Activated CD4-positive, alpha-beta T cell treated with anti-CD3 and anti-CD28 coated beads, Interleukin-2, amount 50 U/mL, for 16 hours (primary cell): Measurements from ENCODE around the gene DAP3.
"Not testable (repeated sequence)": the region's sequence is repeated elsewhere in the genome, so short reads cannot be mapped to it uniquely, and the experiment has no call there.

Source experiments
- DNase-seq: peaks from one replicate; pipeline ENCODE4 v3.0.0-alpha.2; 2020

The DAP3 gene

DNA sequence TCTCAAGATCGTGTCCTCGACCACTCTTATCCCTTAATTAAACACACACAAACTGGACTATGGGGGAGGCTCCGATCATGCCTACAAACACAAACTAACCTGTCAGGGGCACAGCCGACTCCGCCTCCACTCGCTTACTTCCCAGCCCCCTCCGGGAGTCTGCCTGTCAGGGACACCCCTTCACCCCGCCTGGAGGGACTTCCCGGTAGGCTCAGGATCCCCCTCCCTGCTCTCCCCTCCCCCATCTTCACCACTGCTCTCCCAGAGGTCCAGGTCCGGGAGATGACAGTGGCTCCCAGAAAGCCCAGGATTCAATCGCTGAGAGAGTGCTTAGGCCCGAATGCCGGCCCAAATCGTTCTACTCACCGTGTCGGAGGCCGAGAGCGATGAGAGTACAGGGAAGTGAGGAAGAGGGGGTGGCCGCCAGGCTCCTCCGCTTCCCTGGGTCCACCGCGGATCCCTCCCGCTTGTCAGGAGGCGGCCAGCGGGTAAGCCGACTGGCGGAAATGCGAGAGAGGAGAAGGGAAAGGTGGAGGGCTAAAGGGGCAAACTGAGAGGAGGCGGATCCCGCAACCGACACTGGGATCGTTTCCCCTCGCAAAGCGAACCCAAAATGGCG is 1.1 kb upstream of the DAP3 start:
- not testable (repeated sequence) for DNase-seq

DNA sequence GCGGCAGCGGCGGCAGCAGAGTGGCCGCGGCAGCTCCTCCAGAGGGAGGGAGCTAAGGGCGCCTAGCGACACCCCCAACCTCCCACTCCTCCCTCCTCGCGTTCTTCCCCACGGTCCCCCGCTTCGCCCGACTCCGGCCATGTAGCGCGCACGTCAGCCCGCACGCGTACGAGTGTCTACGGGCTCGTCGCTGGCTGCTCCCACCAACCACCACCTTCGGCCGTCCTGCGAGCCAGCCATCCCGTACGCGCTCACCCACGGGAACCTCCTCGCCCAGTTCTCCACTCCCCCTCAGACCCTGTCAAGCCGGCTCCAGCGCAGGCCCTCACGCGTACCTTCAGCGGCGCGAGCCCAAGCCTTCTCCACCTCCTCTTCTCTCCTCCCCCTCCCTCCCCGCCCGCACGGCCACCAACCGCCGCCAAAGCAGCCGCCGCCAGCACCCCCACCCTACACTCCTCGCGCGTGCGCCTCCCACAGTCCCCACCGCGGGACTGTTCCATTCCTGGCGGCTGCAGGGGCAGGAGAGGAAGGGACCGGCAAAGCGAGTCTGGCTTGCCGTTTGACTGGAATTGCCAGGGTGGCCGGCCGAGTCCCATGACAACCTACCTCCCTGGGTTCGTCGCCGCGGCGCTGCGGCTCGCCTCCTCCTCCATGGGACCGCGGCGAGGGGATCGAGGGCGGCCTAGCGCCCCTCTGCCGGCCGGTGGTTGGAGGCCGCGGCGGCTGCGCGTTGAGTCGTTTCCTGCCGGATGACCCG is 389 bp upstream of the DAP3 start, which contains the start of gene YY1AP1:
Gene YY1AP1, minus strand, starts transcription at position 451 of the 757 bp plus-strand sequence. CDS start 8,338 bp downstream, outside the sequence.
- peak; percentile 91 for DNase-seq

DNA sequence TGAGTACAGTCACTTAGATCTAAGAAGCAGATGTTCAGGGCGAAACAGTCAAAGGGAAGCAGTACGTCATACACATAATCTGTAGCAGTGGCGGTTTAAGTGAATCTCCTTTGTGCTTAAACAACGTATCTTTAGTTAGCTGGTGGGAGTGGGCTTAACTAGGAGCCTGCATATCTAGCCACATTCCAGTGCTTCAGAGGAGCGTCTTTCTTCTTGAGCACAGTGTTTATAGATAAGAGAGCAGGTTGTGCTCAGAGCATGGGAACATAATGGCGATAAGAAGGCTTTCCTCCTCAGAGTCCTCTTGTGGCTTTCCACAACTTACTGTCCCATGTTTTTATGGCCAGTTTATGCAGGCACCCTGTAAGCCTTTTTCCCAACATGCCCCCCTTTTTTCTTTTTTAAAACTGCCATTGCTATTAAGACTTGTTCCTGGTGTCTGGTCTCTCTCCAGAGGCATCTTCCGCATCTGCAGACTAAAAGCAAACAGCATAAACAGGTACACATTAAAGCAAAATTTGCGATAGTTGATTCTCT is 3.2 kb downstream of the DAP3 start:
- DNase-seq = no peak

- no peak for DNase-seq
Measured at GRCh38 chr1:155694167-155694566, 5.3 kb downstream of the DAP3 start.

- no peak for DNase-seq
Measured at GRCh38 chr1:155695072-155695471, 6.2 kb downstream of the DAP3 start.

GRCh38 chr1:155695608-155696007 is 6.7 kb downstream of the DAP3 start:
- DNase-seq = no peak

- DNase-seq = no peak
Measured at GRCh38 chr1:155696524-155696923, 7.6 kb downstream of the DAP3 start.

- DNase-seq = no peak
Measured at GRCh38 chr1:155697046-155697445, 8.2 kb downstream of the DAP3 start.

- not testable (repeated sequence) for DNase-seq
Measured at GRCh38 chr1:155697616-155698015, 8.7 kb downstream of the DAP3 start.

- DNase-seq = no peak
Measured at GRCh38 chr1:155698382-155699038, 9.6 kb downstream of the DAP3 start.

GRCh38 chr1:155699062-155699461 is 10.2 kb downstream of the DAP3 start:
- not testable (repeated sequence) for DNase-seq

DNA sequence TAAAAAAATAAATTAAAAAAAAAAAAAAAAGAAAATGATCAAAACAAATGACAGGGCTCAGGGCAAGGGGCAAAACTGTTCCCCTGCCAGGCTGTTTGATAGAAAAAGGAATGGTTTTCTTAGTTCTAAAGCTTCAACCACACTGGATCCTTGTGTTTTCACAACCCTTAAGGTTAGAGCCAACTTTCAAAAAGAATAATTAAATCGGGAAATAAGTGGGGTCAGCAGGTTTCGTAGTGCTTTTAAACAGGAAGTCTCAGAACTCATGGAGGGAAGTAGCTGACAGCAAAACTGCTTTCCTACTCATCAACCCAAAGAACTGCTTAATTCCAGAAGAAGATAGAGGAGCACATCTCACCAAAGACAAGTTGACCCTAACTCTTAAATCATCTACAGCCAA is 12.8 kb downstream of the DAP3 start:
- DNase-seq = not testable (repeated sequence)

DNA sequence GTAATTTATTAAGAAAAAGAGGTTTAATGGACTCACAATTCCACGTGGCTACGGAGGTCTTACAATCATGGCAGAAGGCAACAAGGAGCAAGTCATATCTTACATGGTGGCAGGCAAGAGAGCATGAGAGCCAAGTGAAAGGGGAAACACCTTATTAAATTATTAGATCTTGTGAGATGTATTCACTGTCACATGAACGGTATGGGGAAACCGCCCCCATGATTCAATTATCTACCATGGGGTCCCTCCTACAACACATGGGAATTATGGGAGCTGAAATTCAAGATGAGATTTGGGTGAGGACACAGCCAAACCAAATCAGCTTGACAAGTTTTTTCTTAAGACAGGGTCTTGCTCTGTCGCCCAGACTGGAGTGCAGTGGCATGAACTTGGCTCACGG is 14.3 kb downstream of the DAP3 start:
- DNase-seq = no peak

GRCh38 chr1:155704414-155704813 is 15.5 kb downstream of the DAP3 start:
- not testable (repeated sequence) for DNase-seq

- no peak for DNase-seq
Measured at GRCh38 chr1:155706139-155706538, 17.2 kb downstream of the DAP3 start.

- no peak for DNase-seq
Measured at GRCh38 chr1:155709391-155709790, 20.5 kb downstream of the DAP3 start.

GRCh38 chr1:155711457-155711856 is 22.6 kb downstream of the DAP3 start:
- DNase-seq = not testable (repeated sequence)

GRCh38 chr1:155712636-155713035 is 23.7 kb downstream of the DAP3 start:
- DNase-seq = not testable (repeated sequence)

- no peak for DNase-seq
Measured at GRCh38 chr1:155713075-155713474, 24.2 kb downstream of the DAP3 start.

DNA sequence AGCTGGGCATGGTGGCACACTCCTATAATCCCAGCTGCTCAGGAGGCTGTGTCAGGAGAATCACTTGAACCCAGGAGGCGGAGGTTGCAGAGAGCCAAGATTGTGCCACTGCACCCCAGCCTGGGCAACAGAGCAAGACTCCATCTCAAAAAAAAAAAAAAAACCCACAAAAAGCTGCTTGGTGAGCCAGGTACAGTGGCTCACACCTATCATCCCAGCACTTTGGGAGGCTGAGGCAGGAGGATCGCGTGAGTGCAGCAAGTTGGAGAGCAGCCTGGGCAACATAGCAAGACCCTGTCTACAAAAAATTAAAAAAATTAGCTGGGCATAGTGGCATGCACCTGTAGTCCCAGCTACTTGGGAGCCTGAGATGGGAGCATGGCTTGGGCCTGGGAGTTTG is 26.2 kb downstream of the DAP3 start:
- DNase-seq = not testable (repeated sequence)

- no peak for DNase-seq
Measured at GRCh38 chr1:155715777-155716176, 26.9 kb downstream of the DAP3 start.

DNA sequence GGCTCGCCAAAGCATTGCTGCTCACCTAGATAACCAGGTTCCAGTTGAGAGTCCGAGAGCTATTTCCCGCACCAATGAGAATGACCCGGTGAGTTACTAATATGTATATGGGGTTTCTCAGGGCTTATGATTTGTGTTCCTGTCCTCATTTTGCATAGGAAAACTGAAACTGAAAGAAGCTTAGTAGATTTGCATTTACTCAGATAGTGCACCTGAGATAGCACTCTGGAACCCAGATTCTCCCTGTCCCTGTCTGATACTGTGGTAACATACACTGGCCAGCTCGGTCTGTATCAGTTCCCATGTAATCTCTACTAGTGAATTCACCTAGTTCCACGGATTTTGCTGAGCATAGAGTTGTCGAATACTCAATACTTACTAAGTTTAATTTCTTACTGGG is 28.1 kb downstream of the DAP3 start:
- peak; percentile 12 for DNase-seq

DNA sequence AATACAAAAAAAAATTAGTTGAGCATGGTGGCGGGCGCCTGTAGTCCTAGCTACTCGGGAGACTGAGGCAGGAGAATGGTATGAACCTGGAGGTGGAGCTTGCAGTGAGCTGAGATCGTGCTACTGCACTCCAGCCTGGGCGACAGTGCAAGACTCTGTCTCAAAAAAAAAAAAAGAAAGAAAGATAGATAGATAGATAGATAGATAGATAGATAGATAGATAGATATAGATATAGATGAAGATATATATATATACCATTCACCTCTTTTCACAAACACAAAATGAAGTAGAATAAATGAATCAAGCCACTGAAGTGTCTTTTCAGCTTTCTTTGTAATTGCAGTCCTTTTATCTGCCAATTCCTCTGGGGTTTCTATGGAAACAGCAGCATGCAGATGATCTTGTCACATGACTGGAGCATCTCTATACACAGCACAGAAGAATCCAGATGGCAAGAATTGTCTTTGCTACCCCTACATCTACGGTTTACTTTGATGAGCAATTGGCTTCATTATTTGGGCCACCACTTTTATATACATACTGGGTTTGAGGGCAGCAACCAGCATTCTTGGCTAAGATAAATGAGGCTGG is 29.7 kb downstream of the DAP3 start:
- not testable (repeated sequence) for DNase-seq
